Calu3 (cell line): ENCODE measurements around the gene CAPN3. TPM values are rescaled to one million over a fixed set of nuclear protein-coding genes. Genes with fewer than 3 reads are reported as not detected.
"Not testable (repeated sequence)": the region's sequence is repeated elsewhere in the genome, so short reads cannot be mapped to it uniquely, and the experiment has no call there.

ENCODE experiments used
- Bru-seq: library from RNA; stranded (reverse); fragments of 400-500 nt; gene quantifications from one replicate; lab custom pipeline; 2021; lab: Mats Ljungman, UMichigan
- BruChase-seq, 2 experiments: library from RNA; stranded (reverse); fragments of 400-500 nt; gene quantifications; one replicate each; lab custom pipeline; 2021; lab: Mats Ljungman, UMichigan
- BruUV-seq: library from RNA; stranded (reverse); fragments of 400-500 nt; replicated peaks from 2 replicates; lab custom pipeline; 2021; lab: Mats Ljungman, UMichigan
- CTCF ChIA-PET: fragments of 300-600 bp; sonication (Branson Sonifier 250); formaldehyde crosslinking; loops from one replicate; lab custom pipeline; 2022; ENCODE audit warnings: antibody characterized with exemption; lab: Charles Lee
- DNase-seq: peaks from one replicate; pipeline ENCODE4 v3.0.0; 2022
- H3K27ac Mint-ChIP-seq: one replicate; pipeline ENCODE4 v1.8.0; 2022; ENCODE audit warnings: mixed read lengths; ENCODE audit not compliant: unreplicated experiment
- H3K27me3 Mint-ChIP-seq: one replicate; pipeline ENCODE4 v1.8.0; 2022; ENCODE audit warnings: mixed read lengths; ENCODE audit not compliant: unreplicated experiment
- H3K36me3 Mint-ChIP-seq: one replicate; pipeline ENCODE4 v1.8.0; 2022; ENCODE audit warnings: mild to moderate bottlenecking, moderate library complexity, mixed read lengths; ENCODE audit not compliant: insufficient read depth, unreplicated experiment
- H3K4me1 Mint-ChIP-seq: one replicate; pipeline ENCODE4 v1.8.0; 2022; ENCODE audit warnings: mild to moderate bottlenecking, low read depth, mixed read lengths; ENCODE audit not compliant: unreplicated experiment
- H3K4me3 Mint-ChIP-seq: one replicate; pipeline ENCODE4 v1.8.0; 2022; ENCODE audit warnings: mild to moderate bottlenecking, low read depth, moderate library complexity, mixed read lengths; ENCODE audit not compliant: unreplicated experiment
- H3K9me3 Mint-ChIP-seq: one replicate; pipeline ENCODE4 v1.8.0; 2022; ENCODE audit warnings: low read depth, mixed read lengths; ENCODE audit not compliant: unreplicated experiment
- intact Hi-C: fragments of 100-400 bp; cut with micrococcal nuclease; formaldehyde crosslinking; loops from one replicate; pipeline ENCODE4 v1.10.0; 2022; ENCODE audit not compliant: unreplicated experiment
- long read RNA-seq: library from polyadenylated mRNA; stranded (forward); transcript quantifications from one replicate; pipeline ENCODE4 v2.0.0, GENCODE V29; 2022
- total RNA-seq: library from RNA; stranded (reverse); gene quantifications from 2 replicates; pipeline ENCODE4 v1.2.3, GENCODE V29; 2022
- TF ChIP-seq, protein P1 (sequence below): fragments of 200-600 bp; IDR thresholded peaks from one replicate; pipeline ENCODE4 v1.8.0; 2022; ENCODE audit warnings: antibody characterized with exemption; ENCODE audit not compliant: unreplicated experiment

CAPN3 gene
- total RNA-seq (2.1 and 2.3 TPM in 2 replicates), Bru-seq, nascent RNA (percentile 45 among the genes with signal in this experiment), BruChase-seq, experiment 1, labeled RNA remaining after a 6-hour chase (percentile 51 among the genes with signal in this experiment), BruChase-seq, experiment 2, labeled RNA remaining after a 2-hour chase (percentile 48 among the genes with signal in this experiment)
- long read RNA-seq, partial matches to known transcripts: 0 of 1 reads
- long read RNA-seq, other reads (novel, unspliced or antisense): 1 of 1 reads

DNA sequence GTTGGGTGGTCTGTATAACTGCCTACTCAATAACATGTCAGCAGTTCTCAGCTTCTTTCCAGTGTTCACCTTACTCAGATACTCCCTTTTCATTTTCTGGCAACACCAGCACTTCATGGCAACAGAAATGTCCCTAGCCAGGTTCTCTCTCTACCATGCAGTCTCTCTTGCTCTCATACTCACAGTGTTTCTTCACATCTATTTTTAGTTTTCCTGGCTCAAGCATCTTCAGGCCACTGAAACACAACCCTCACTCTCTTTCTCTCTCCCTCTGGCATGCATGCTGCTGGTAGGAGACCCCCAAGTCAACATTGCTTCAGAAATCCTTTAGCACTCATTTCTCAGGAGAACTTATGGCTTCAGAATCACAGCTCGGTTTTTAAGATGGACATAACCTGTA, at the start of gene CAPN3:
Gene CAPN3 (plus strand): TSS at position 253 of the 400 bp plus-strand sequence. CDS start 305 bp downstream, outside the sequence.
- Mint-ChIP-seq H3K27me3 (no peaks in the 10 kb centered on the region), H3K4me3 (no peak within 1 kb of the TSS), H3K4me1 (no peaks in the 10 kb centered on the region), H3K36me3 (no peaks in the 10 kb centered on the region), H3K27ac (no peak within 1 kb of the TSS), H3K9me3 (no peaks in the 10 kb centered on the region)
- no TSS peak for BruUV-seq
- intact Hi-C loops: no loop called here
- DNase-seq: no peak
- CTCF ChIA-PET: no interaction called here
- TF ChIP-seq, protein P1, sequence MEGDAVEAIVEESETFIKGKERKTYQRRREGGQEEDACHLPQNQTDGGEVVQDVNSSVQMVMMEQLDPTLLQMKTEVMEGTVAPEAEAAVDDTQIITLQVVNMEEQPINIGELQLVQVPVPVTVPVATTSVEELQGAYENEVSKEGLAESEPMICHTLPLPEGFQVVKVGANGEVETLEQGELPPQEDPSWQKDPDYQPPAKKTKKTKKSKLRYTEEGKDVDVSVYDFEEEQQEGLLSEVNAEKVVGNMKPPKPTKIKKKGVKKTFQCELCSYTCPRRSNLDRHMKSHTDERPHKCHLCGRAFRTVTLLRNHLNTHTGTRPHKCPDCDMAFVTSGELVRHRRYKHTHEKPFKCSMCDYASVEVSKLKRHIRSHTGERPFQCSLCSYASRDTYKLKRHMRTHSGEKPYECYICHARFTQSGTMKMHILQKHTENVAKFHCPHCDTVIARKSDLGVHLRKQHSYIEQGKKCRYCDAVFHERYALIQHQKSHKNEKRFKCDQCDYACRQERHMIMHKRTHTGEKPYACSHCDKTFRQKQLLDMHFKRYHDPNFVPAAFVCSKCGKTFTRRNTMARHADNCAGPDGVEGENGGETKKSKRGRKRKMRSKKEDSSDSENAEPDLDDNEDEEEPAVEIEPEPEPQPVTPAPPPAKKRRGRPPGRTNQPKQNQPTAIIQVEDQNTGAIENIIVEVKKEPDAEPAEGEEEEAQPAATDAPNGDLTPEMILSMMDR: no peak

DNA sequence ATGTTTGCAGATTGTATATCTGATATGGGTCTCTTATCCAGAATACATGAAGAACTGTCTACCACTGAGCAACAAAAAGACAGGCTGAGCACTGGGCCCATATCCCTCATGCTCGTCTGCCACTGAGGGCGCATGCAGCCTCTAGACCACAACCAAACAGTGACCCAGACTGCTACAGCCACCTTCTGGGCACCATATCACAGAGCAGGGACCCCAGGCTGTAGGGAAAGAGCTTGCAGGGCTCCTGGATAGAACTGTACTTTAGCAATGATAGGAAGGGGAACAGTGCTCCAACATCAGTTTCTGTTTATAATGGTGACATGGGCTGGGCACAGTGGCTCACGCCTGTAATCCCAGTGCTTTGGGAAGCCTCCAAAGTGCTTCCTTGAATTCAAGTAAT, 45.8 kb upstream of the CAPN3 start:
- BruUV-seq: no TSS peak
- Mint-ChIP-seq H3K9me3 (no peaks in the 10 kb centered on the region), H3K4me1 (no peaks in the 10 kb centered on the region), H3K27me3 (no peaks in the 10 kb centered on the region), H3K27ac (no peak overlapping the region), H3K36me3 (no peaks in the 10 kb centered on the region), H3K4me3 (no peak overlapping the region)
- DNase-seq: no peak
- TF ChIP-seq, protein P1: no peak
- intact Hi-C loops: no loop called here
- CTCF ChIA-PET: no interaction called here

DNA sequence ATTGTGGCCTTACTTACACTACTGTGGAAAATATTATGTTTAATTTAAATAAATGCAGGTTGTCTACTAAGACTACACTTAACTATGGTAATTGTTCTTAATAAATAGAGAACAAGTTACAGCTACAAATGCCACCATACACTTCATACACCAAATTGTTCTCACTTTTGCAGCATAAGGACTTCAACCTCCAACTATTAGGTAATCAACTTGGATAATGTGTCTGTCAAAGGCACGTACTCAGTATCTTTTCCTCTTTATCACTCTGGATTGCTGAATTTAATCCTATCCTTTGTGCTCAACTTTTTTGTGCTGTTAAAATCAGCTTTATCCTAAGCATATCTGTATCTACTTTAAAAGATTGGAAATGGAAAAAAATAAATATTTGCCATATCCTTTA, 44.5 kb upstream of the CAPN3 start:
- intact Hi-C loops: no loop called here
- CTCF ChIA-PET: no interaction called here

DNA sequence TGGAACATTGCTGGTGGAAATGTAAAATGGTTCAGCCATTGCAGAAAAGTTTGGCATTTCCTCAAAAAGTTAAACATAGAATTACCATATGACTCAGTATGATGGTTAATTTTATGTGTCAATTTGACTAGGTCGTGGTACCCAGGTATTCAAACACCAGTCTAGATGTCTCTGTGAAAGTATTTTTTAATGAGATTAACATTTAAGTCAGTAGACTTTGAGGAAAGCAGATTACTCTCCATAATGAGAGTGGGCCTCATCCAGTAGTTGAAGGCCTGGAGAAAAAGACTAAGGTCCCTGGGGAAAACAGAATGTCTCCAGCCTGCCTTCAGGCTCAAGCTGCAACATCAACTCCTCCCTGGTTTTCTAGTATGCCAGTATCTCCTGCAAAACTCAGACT, 43.8 kb upstream of the CAPN3 start:
- Mint-ChIP-seq H3K4me1 (no peaks in the 10 kb centered on the region), H3K4me3 (no peak overlapping the region), H3K27me3 (no peaks in the 10 kb centered on the region), H3K9me3 (no peaks in the 10 kb centered on the region), H3K27ac (no peak overlapping the region), H3K36me3 (no peaks in the 10 kb centered on the region)
- TF ChIP-seq, protein P1: no peak
- intact Hi-C loops: no loop called here
- no TSS peak for BruUV-seq
- DNase-seq: no peak
- CTCF ChIA-PET: no interaction called here

More for the DNA sequence above, 44.5 kb upstream of the CAPN3 start:
- Mint-ChIP-seq H3K36me3 (no peaks in the 10 kb centered on the region), H3K27me3 (no peaks in the 10 kb centered on the region), H3K27ac (no peak overlapping the region), H3K9me3 (no peaks in the 10 kb centered on the region), H3K4me3 (no peak overlapping the region), H3K4me1 (no peaks in the 10 kb centered on the region)
- no peak for DNase-seq
- BruUV-seq: no TSS peak
- TF ChIP-seq, protein P1: no peak

DNA sequence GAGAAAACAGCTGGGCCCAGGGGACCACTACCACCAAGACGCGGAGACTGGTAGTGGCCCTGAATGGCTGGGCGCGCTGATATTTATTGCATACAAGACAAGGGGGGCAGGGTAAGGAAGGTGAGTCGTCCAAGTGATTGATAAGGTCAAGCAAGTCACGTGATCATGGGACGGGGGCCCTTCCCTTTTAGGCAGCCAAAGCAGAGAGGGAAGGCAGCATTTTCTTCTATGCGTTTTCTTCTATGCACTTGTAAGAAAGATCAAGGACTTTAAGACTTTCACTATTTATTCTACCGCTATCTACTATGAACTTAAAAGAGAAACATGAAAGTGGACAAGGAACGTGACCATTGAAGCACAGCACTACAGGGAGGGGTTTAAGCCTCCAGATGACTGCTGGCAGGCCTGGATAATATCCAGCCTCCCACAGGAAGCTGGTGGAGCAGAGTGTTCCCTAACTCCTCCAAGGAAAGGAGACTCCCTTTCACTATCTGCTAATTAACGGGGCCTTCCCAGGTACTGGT, 43.0 kb upstream of the CAPN3 start:
- DNase-seq, H3K9me3 Mint-ChIP-seq, H3K27ac Mint-ChIP-seq, H3K36me3 Mint-ChIP-seq, BruUV-seq, intact Hi-C loops, H3K27me3 Mint-ChIP-seq, H3K4me1 Mint-ChIP-seq, H3K4me3 Mint-ChIP-seq: not testable (repeated sequence)
- CTCF ChIA-PET: interaction anchor here (0.6 kb wide), 1 partner anchor 791 kb away, joined by 5 read pairs; no protein-coding TSS in a partner anchor
